Measurements from ENCODE around the gene SIX2.

GRCh38 chr2:45046786-45047185 lies 37.5 kb upstream of the SIX2 start:
- TF ChIP-seq SPI1 (IDR thresholded peaks at IDR 0.05; ENCODE audit: low read depth, low read length) (no peak), POLR2AphosphoS5 (IDR thresholded peaks at IDR 0.05; ENCODE audit: low read depth, low read length) (no peak), POLR2A (IDR thresholded peaks at IDR 0.05; ENCODE audit: low read depth, low read length) (no peak), TAF1 (IDR thresholded peaks at IDR 0.05; ENCODE audit: low read depth, low read length) (no peak), PAX5 (IDR thresholded peaks at IDR 0.05; ENCODE audit: insufficient read depth, low read length, severe bottlenecking) (no peak), POU2F2 (IDR thresholded peaks at IDR 0.05; ENCODE audit: low read depth, low read length) (no peak)
